ENCODE results near the gene AHSA1.

AHSA1 gene

GRCh38 chr14:77490347-77490986 lies 32.6 kb downstream of the AHSA1 start:
- H3K27ac ChIP-seq (ENCODE audit: low read length), result no peak overlapping the region
- H3K9ac ChIP-seq (ENCODE audit: low read length in 2 of 2), result no peak overlapping the region
- H3K4me3 ChIP-seq (ENCODE audit: low read length in 2 of 2), result no peak overlapping the region
- no peaks in the 10 kb centered on the region for H3K36me3 ChIP-seq (ENCODE audit: control insufficient read depth in 2 of 2, insufficient read depth in 2 of 2, low read length in 2 of 2)
- H3K4me1 ChIP-seq (ENCODE audit: control insufficient read depth, insufficient read depth, low read length), result no peaks in the 10 kb centered on the region
- H3K27me3 ChIP-seq (ENCODE audit: control insufficient read depth in 1 of 2, insufficient read depth in 2 of 2, low read length in 2 of 2), result peaks cover 0 to 2% of the 10 kb centered on the region in 2 donors
- H3K9me3 ChIP-seq (ENCODE audit: control insufficient read depth in 2 of 2, low read length in 2 of 2), result no peaks in the 10 kb centered on the region

GRCh38 chr14:77491056-77491455 lies 33.2 kb downstream of the AHSA1 start:
- no peak overlapping the region for H3K9ac ChIP-seq (ENCODE audit: low read length in 2 of 2)
- H3K27me3 ChIP-seq (ENCODE audit: control insufficient read depth in 1 of 2, insufficient read depth in 2 of 2, low read length in 2 of 2), result peaks cover 0 to 3% of the 10 kb centered on the region in 2 donors
- no peak overlapping the region for H3K4me3 ChIP-seq (ENCODE audit: low read length in 2 of 2)
- no peaks in the 10 kb centered on the region for H3K9me3 ChIP-seq (ENCODE audit: control insufficient read depth in 2 of 2, low read length in 2 of 2)
- no peaks in the 10 kb centered on the region for H3K36me3 ChIP-seq (ENCODE audit: control insufficient read depth in 2 of 2, insufficient read depth in 2 of 2, low read length in 2 of 2)
- H3K27ac ChIP-seq (ENCODE audit: low read length), result no peak overlapping the region
- H3K4me1 ChIP-seq (ENCODE audit: control insufficient read depth, insufficient read depth, low read length), result no peaks in the 10 kb centered on the region

GRCh38 chr14:77495334-77495733 lies 37.4 kb downstream of the AHSA1 start:
- H3K9me3 ChIP-seq (ENCODE audit: control insufficient read depth in 2 of 2, low read length in 2 of 2), result no peaks in the 10 kb centered on the region
- no peaks in the 10 kb centered on the region for H3K36me3 ChIP-seq (ENCODE audit: control insufficient read depth in 2 of 2, insufficient read depth in 2 of 2, low read length in 2 of 2)
- H3K27me3 ChIP-seq (ENCODE audit: control insufficient read depth in 1 of 2, insufficient read depth in 2 of 2, low read length in 2 of 2), result peaks cover 23 to 30% of the 10 kb centered on the region in 2 donors
- H3K27ac ChIP-seq (ENCODE audit: low read length), result no peak overlapping the region
- H3K4me1 ChIP-seq (ENCODE audit: control insufficient read depth, insufficient read depth, low read length), result peaks cover 10% of the 10 kb centered on the region
- no peak overlapping the region for H3K9ac ChIP-seq (ENCODE audit: low read length in 2 of 2)
- no peak overlapping the region for H3K4me3 ChIP-seq (ENCODE audit: low read length in 2 of 2)

GRCh38 chr14:77498120-77498979 lies 40.5 kb downstream of the AHSA1 start, which contains the start of gene ISM2:
TSS of gene ISM2 (minus strand) at chr14:77498816. CDS start at chr14:77498793, 23 bp downstream.
- Histone ChIP-seq H3K36me3 (ENCODE audit: control insufficient read depth in 2 of 2, insufficient read depth in 2 of 2, low read length in 2 of 2) (no peaks in the 10 kb centered on the region), H3K9ac (ENCODE audit: low read length in 2 of 2) (no peak within 1 kb of the TSS), H3K27me3 (ENCODE audit: control insufficient read depth in 1 of 2, insufficient read depth in 2 of 2, low read length in 2 of 2) (peaks cover 23 to 31% of the 10 kb centered on the region in 2 donors), H3K27ac (ENCODE audit: low read length) (no peak within 1 kb of the TSS), H3K9me3 (ENCODE audit: control insufficient read depth in 2 of 2, low read length in 2 of 2) (peaks cover 0 to 3% of the 10 kb centered on the region in 2 donors), H3K4me1 (ENCODE audit: control insufficient read depth, insufficient read depth, low read length) (peaks cover 10% of the 10 kb centered on the region), H3K4me3 (ENCODE audit: low read length in 2 of 2) (peak within 1 kb of the TSS; percentile 35 to 63)

- peaks cover 23 to 31% of the 10 kb centered on the region in 2 donors for H3K27me3 ChIP-seq (ENCODE audit: control insufficient read depth in 1 of 2, insufficient read depth in 2 of 2, low read length in 2 of 2)
- peaks cover 10% of the 10 kb centered on the region for H3K4me1 ChIP-seq (ENCODE audit: control insufficient read depth, insufficient read depth, low read length)
- peak overlapping the region; percentile 35 to 63 for H3K4me3 ChIP-seq (ENCODE audit: low read length in 2 of 2)
- peaks cover 0 to 4% of the 10 kb centered on the region in 2 donors for H3K9me3 ChIP-seq (ENCODE audit: control insufficient read depth in 2 of 2, low read length in 2 of 2)
- H3K36me3 ChIP-seq (ENCODE audit: control insufficient read depth in 2 of 2, insufficient read depth in 2 of 2, low read length in 2 of 2), result no peaks in the 10 kb centered on the region
- H3K27ac ChIP-seq (ENCODE audit: low read length), result no peak overlapping the region
- no peak overlapping the region for H3K9ac ChIP-seq (ENCODE audit: low read length in 2 of 2)
These were observed 41.2 kb downstream of the AHSA1 start for GRCh38 chr14:77498984-77499527.

- Histone ChIP-seq H3K36me3 (ENCODE audit: control insufficient read depth in 2 of 2, insufficient read depth in 2 of 2, low read length in 2 of 2) (no peaks in the 10 kb centered on the region), H3K27ac (ENCODE audit: low read length) (no peak overlapping the region), H3K4me1 (ENCODE audit: control insufficient read depth, insufficient read depth, low read length) (peaks cover 10% of the 10 kb centered on the region), H3K27me3 (ENCODE audit: control insufficient read depth in 1 of 2, insufficient read depth in 2 of 2, low read length in 2 of 2) (peaks cover 17 to 29% of the 10 kb centered on the region in 2 donors), H3K4me3 (ENCODE audit: low read length in 2 of 2) (no peak overlapping the region), H3K9ac (ENCODE audit: low read length in 2 of 2) (no peak overlapping the region), H3K9me3 (ENCODE audit: control insufficient read depth in 2 of 2, low read length in 2 of 2) (peaks cover 0 to 4% of the 10 kb centered on the region in 2 donors)
These were observed 44.4 kb downstream of the AHSA1 start for GRCh38 chr14:77502109-77502782.

- H3K36me3 ChIP-seq (ENCODE audit: control insufficient read depth in 2 of 2, insufficient read depth in 2 of 2, low read length in 2 of 2), result peaks cover 0 to 2% of the 10 kb centered on the region in 2 donors
- H3K4me1 ChIP-seq (ENCODE audit: control insufficient read depth, insufficient read depth, low read length), result peaks cover 7% of the 10 kb centered on the region
- H3K9ac ChIP-seq (ENCODE audit: low read length in 2 of 2), result no peak overlapping the region
- no peak overlapping the region for H3K27ac ChIP-seq (ENCODE audit: low read length)
- no peak overlapping the region for H3K4me3 ChIP-seq (ENCODE audit: low read length in 2 of 2)
- H3K9me3 ChIP-seq (ENCODE audit: control insufficient read depth in 2 of 2, low read length in 2 of 2), result peaks cover 0 to 4% of the 10 kb centered on the region in 2 donors
- H3K27me3 ChIP-seq (ENCODE audit: control insufficient read depth in 1 of 2, insufficient read depth in 2 of 2, low read length in 2 of 2), result peaks cover 11 to 24% of the 10 kb centered on the region in 2 donors
These were observed 45.2 kb downstream of the AHSA1 start for GRCh38 chr14:77503138-77503537.

- H3K27me3 ChIP-seq (ENCODE audit: control insufficient read depth in 1 of 2, insufficient read depth in 2 of 2, low read length in 2 of 2), result peaks cover 2 to 5% of the 10 kb centered on the region in 2 donors
- H3K4me1 ChIP-seq (ENCODE audit: control insufficient read depth, insufficient read depth, low read length), result no peaks in the 10 kb centered on the region
- no peak overlapping the region for H3K9ac ChIP-seq (ENCODE audit: low read length in 2 of 2)
- H3K4me3 ChIP-seq (ENCODE audit: low read length in 2 of 2), result no peak overlapping the region
- no peak overlapping the region for H3K27ac ChIP-seq (ENCODE audit: low read length)
- peaks cover 0 to 2% of the 10 kb centered on the region in 2 donors for H3K36me3 ChIP-seq (ENCODE audit: control insufficient read depth in 2 of 2, insufficient read depth in 2 of 2, low read length in 2 of 2)
- peaks cover 0 to 4% of the 10 kb centered on the region in 2 donors for H3K9me3 ChIP-seq (ENCODE audit: control insufficient read depth in 2 of 2, low read length in 2 of 2)
These were observed 47.1 kb downstream of the AHSA1 start for GRCh38 chr14:77505031-77505430.

GRCh38 chr14:77507762-77508161 lies 49.9 kb downstream of the AHSA1 start:
- no peak overlapping the region for H3K27ac ChIP-seq (ENCODE audit: low read length)
- H3K36me3 ChIP-seq (ENCODE audit: control insufficient read depth in 2 of 2, insufficient read depth in 2 of 2, low read length in 2 of 2), result peaks cover 14 to 18% of the 10 kb centered on the region in 2 donors
- peaks cover 0 to 4% of the 10 kb centered on the region in 2 donors for H3K9me3 ChIP-seq (ENCODE audit: control insufficient read depth in 2 of 2, low read length in 2 of 2)

GRCh38 chr14:77508249-77508648 lies 50.4 kb downstream of the AHSA1 start:
- Histone ChIP-seq H3K9ac (ENCODE audit: low read length in 2 of 2) (no peak overlapping the region), H3K4me3 (ENCODE audit: low read length in 2 of 2) (no peak overlapping the region), H3K36me3 (ENCODE audit: control insufficient read depth in 2 of 2, insufficient read depth in 2 of 2, low read length in 2 of 2) (peaks cover 14 to 18% of the 10 kb centered on the region in 2 donors), H3K4me1 (ENCODE audit: control insufficient read depth, insufficient read depth, low read length) (no peaks in the 10 kb centered on the region), H3K27me3 (ENCODE audit: control insufficient read depth in 1 of 2, insufficient read depth in 2 of 2, low read length in 2 of 2) (no peaks in the 10 kb centered on the region), H3K27ac (ENCODE audit: low read length) (no peak overlapping the region), H3K9me3 (ENCODE audit: control insufficient read depth in 2 of 2, low read length in 2 of 2) (peaks cover 0 to 2% of the 10 kb centered on the region in 2 donors)

More at GRCh38 chr14:77507762-77508161, 49.9 kb downstream of the AHSA1 start:
- H3K27me3 ChIP-seq (ENCODE audit: control insufficient read depth in 1 of 2, insufficient read depth in 2 of 2, low read length in 2 of 2), result no peaks in the 10 kb centered on the region
- no peak overlapping the region for H3K4me3 ChIP-seq (ENCODE audit: low read length in 2 of 2)
- no peaks in the 10 kb centered on the region for H3K4me1 ChIP-seq (ENCODE audit: control insufficient read depth, insufficient read depth, low read length)
- H3K9ac ChIP-seq (ENCODE audit: low read length in 2 of 2), result no peak overlapping the region

All from stomach smooth muscle (tissue), 2 donors.